ENCODE data around the gene ZBTB40.

GRCh38 chr1:22431965-22432364, 19.7 kb upstream of the ZBTB40 start:
- TF ChIP-seq CTCF (conservative IDR thresholded peaks at IDR 0.05; ENCODE audit: low read depth, low read length) (no peak), EZH2 (IDR thresholded peaks at IDR 0.05; ENCODE audit: borderline replicate concordance, low read depth, low read length, poor library complexity, severe bottlenecking) (no peak)
